Stimulated activated CD4-positive, alpha-beta T cell treated with anti-CD3 and anti-CD28 coated beads, Interleukin-1b, Interleukin-23, amount 100 ng/mL, for 24 hours (primary cell): ENCODE results near the gene ZCCHC8.
A peak's percentile ranks its signal among the peaks of the same experiment; 100 is the strongest.
"Not testable (repeated sequence)": the region's sequence is repeated elsewhere in the genome, so short reads cannot be mapped to it uniquely, and the experiment has no call there.

Experiments
- DNase-seq, 4 experiments: peaks; one replicate each; pipeline ENCODE4 v3.0.0-alpha.2; 2020; ENCODE audit warnings: low read depth in 4 of 4, low spot score in 1 of 4

ZCCHC8 gene

GRCh38 chr12:122435186-122435585, 65.5 kb downstream of the ZCCHC8 start:
- no peak for DNase-seq

GRCh38 chr12:122429043-122429442, 71.7 kb downstream of the ZCCHC8 start:
- not testable (repeated sequence) for DNase-seq

- no peak for DNase-seq
These were observed 73.3 kb downstream of the ZCCHC8 start for GRCh38 chr12:122427403-122427802.

- DNase-seq: no peak
These were observed 77.2 kb downstream of the ZCCHC8 start for GRCh38 chr12:122423258-122424165.

- DNase-seq: peak in 2 of 4 experiments; percentile 28 to 46
These were observed 77.9 kb downstream of the ZCCHC8 start for GRCh38 chr12:122422730-122423257.

- peak in 2 of 4 experiments; percentile 15 to 36 for DNase-seq
These were observed 78.7 kb downstream of the ZCCHC8 start, which contains the start of gene CLIP1 for GRCh38 chr12:122421821-122422729. Gene CLIP1 (minus strand): TSS chr12:122422669. CDS start chr12:122380452, 42,217 bp downstream.
